ENCODE measurements around the gene METTL5. TPM values are rescaled to one million over a fixed set of nuclear protein-coding genes. Genes with fewer than 3 reads are reported as not detected.

The METTL5 gene
- total RNA-seq, 2 experiments from 2014 or later, result 13.2 to 16.0 TPM

DNA sequence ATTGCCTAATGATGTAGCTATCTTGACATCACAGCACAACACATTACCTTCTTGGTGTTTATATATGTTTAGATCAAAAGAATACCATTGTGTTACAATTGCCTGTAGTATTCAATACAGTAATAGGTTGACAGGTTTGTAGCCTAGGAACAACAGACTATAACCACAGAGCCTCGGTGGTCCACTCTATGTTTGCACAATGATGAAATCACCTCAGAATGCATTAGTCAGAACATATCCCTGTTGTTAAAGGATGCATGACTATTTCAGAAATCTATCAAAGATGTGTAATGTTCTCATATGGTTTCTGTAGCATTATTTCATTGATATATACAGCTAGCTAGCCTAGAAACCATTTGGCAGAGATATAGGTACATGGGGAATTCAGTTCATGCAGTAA lies 8.9 kb downstream of the METTL5 start:
- H3K4me3 Mint-ChIP-seq, result no peak overlapping the region
- no peaks in the 10 kb centered on the region for H3K9me3 Mint-ChIP-seq
- H3K27ac Mint-ChIP-seq, result peak overlapping the region; percentile 33
- Histone ChIP-seq H3K36me3 (ENCODE audit: insufficient read depth, low read length) (peaks cover 74% of the 10 kb centered on the region), H3K9me3 (ENCODE audit: control insufficient read depth in 1 of 2, insufficient read depth in 1 of 2, low read length in 2 of 2) (peaks cover 0 to 4% of the 10 kb centered on the region in 2 experiments), H3K27me3 (ENCODE audit: control insufficient read depth in 1 of 2, insufficient read depth in 2 of 2, low read length in 2 of 2) (no peaks in the 10 kb centered on the region), H3K27ac (ENCODE audit: low read depth in 1 of 2, low read length in 2 of 2) (no peak overlapping the region), H3K4me3 (ENCODE audit: low read length) (no peak overlapping the region), H3K4me1 (ENCODE audit: insufficient read depth, low read length) (no peaks in the 10 kb centered on the region)
- TF ChIP-seq CTCF (IDR thresholded peaks at IDR 0.05), result no peak
- intact Hi-C loops (cut with DNase I, micrococcal nuclease), result no loop called here
- ChIA-PET POLR2A (interaction anchor here (1.1 to 1.3 kb wide), 2 partner anchors 9 to 11 kb away, joined by 4 to 5 read pairs; partner anchors contain the start of genes METTL5 and UBR3), CTCF (interaction anchor here (4.6 kb wide), 1 partner anchor 8 kb away, joined by 21 read pairs; the partner anchor contains the start of gene METTL5)
- no peaks in the 10 kb centered on the region for H3K27me3 Mint-ChIP-seq
- peaks cover 93% of the 10 kb centered on the region for H3K36me3 Mint-ChIP-seq (ENCODE audit: low read depth)
- no peak for ATAC-seq (ENCODE audit: poor library complexity)
- DNase-seq, result no peak
- H3K4me1 Mint-ChIP-seq (ENCODE audit: low read depth), result peaks cover 14% of the 10 kb centered on the region

DNA sequence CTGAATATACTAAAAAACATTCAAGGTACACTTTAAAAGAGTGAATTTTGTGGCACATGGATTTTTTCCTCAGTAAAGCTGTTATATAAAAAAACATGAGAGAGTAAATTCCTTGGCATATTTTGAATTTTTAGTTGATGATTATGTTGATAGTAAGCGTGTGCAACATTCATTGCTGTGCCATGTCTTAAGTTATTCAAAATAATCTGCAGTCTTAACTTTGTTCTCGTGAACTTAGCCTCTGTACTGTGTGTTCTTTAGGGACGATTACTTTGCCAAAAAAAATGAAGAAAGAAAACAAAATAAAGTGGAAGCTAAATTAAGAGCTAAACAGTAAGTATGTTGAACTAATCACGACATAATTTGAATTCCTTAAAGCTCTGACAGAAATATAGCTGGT lies 16.5 kb downstream of the METTL5 start:
- ChIA-PET POLR2A (no interaction called here), CTCF (interaction anchor here (0.9 kb wide), 1 partner anchor 16 kb away, joined by 6 read pairs; the partner anchor contains the start of gene METTL5)
- Histone ChIP-seq H3K4me3 (ENCODE audit: low read length) (no peak overlapping the region), H3K9me3 (ENCODE audit: control insufficient read depth in 1 of 2, insufficient read depth in 1 of 2, low read length in 2 of 2) (no peaks in the 10 kb centered on the region), H3K36me3 (ENCODE audit: insufficient read depth, low read length) (peaks cover 89% of the 10 kb centered on the region), H3K27me3 (ENCODE audit: control insufficient read depth in 1 of 2, insufficient read depth in 2 of 2, low read length in 2 of 2) (no peaks in the 10 kb centered on the region), H3K27ac (ENCODE audit: low read depth in 1 of 2, low read length in 2 of 2) (no peak overlapping the region), H3K4me1 (ENCODE audit: insufficient read depth, low read length) (peaks cover 7% of the 10 kb centered on the region)
- Mint-ChIP-seq H3K36me3 (ENCODE audit: low read depth) (peaks cover 79% of the 10 kb centered on the region), H3K27ac (no peak overlapping the region), H3K9me3 (no peaks in the 10 kb centered on the region), H3K4me1 (ENCODE audit: low read depth) (peaks cover 4% of the 10 kb centered on the region), H3K4me3 (no peak overlapping the region), H3K27me3 (no peaks in the 10 kb centered on the region)
- DNase-seq (no peak), ATAC-seq (ENCODE audit: poor library complexity) (no peak)
- intact Hi-C loops (cut with DNase I, micrococcal nuclease), result no loop called here
- no peak for TF ChIP-seq CTCF (IDR thresholded peaks at IDR 0.05)

- Histone ChIP-seq H3K4me3 (ENCODE audit: low read length) (no peak overlapping the region), H3K36me3 (ENCODE audit: insufficient read depth, low read length) (peaks cover 88% of the 10 kb centered on the region), H3K27ac (ENCODE audit: low read depth in 1 of 2, low read length in 2 of 2) (no peak overlapping the region), H3K9me3 (ENCODE audit: control insufficient read depth in 1 of 2, insufficient read depth in 1 of 2, low read length in 2 of 2) (no peaks in the 10 kb centered on the region), H3K4me1 (ENCODE audit: insufficient read depth, low read length) (peaks cover 13% of the 10 kb centered on the region), H3K27me3 (ENCODE audit: control insufficient read depth in 1 of 2, insufficient read depth in 2 of 2, low read length in 2 of 2) (no peaks in the 10 kb centered on the region)
- no peaks in the 10 kb centered on the region for H3K27me3 Mint-ChIP-seq
- H3K27ac Mint-ChIP-seq, result no peak overlapping the region
- TF ChIP-seq CTCF (IDR thresholded peaks at IDR 0.05), result no peak
- ChIA-PET POLR2A (no interaction called here), CTCF (no interaction called here)
- H3K36me3 Mint-ChIP-seq (ENCODE audit: low read depth), result peaks cover 78% of the 10 kb centered on the region
- intact Hi-C loops (cut with DNase I, micrococcal nuclease), result no loop called here
- H3K4me1 Mint-ChIP-seq (ENCODE audit: low read depth), result peaks cover 19% of the 10 kb centered on the region
- no peaks in the 10 kb centered on the region for H3K9me3 Mint-ChIP-seq
- ATAC-seq (ENCODE audit: poor library complexity) (no peak), DNase-seq (no peak)
- H3K4me3 Mint-ChIP-seq, result no peak overlapping the region
Measured at GRCh38 chr2:169806586-169806985, 18.1 kb downstream of the METTL5 start.

All from CD4-positive, alpha-beta T cell (primary cell).